ENCODE data around the gene USP33.

DNA sequence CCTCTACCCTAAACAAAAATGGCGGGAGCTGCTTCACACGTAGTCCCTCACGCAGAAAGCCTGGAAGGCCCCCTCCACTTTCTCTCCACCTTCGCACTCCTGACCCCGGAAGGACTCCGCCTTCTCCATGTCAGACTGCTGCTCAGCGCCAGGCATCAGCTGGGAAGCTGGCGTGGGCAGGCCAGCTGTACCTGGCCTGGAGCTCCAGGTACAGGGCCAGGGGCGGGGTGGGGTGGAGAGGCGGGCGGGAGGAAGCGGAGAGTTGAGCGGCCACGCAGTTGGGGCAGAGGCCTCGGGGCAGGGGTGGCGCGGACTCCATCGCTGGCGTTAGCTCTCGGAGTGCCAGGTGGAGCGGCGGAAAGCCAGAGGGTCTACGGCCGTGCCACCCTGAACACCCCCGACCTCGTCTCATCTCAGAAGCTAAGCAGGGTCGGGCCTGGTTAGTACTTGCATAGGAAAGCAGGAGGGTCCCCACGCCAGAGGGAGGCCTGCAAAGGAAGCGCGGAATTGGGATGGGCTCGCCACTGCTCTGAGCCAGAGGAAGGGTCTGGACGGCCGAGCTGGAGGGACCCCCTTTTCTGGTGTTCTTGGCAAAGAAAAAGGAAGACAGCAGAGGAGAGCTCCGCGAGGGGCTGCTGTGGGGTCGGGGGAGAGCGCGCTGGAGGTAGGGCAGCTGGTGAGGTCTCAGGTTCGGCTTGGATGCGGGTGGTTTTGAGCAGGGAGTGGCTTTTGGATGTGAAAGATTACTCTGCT lies 20.1 kb upstream of the USP33 start, which contains the start of gene MIGA1:
- TF ChIP-seq, protein P1, sequence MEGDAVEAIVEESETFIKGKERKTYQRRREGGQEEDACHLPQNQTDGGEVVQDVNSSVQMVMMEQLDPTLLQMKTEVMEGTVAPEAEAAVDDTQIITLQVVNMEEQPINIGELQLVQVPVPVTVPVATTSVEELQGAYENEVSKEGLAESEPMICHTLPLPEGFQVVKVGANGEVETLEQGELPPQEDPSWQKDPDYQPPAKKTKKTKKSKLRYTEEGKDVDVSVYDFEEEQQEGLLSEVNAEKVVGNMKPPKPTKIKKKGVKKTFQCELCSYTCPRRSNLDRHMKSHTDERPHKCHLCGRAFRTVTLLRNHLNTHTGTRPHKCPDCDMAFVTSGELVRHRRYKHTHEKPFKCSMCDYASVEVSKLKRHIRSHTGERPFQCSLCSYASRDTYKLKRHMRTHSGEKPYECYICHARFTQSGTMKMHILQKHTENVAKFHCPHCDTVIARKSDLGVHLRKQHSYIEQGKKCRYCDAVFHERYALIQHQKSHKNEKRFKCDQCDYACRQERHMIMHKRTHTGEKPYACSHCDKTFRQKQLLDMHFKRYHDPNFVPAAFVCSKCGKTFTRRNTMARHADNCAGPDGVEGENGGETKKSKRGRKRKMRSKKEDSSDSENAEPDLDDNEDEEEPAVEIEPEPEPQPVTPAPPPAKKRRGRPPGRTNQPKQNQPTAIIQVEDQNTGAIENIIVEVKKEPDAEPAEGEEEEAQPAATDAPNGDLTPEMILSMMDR (conservative IDR thresholded peaks at IDR 0.05; ENCODE audit: low read length) = no peak; the same call in 1 of the 2 replicates
- no peak for TF ChIP-seq EZH2phosphoT487 (IDR thresholded peaks at IDR 0.05; ENCODE audit: borderline replicate concordance, low read depth, low read length)

Data from OCI-LY7 (cell line).